Heart right ventricle (tissue), 16 donors: ENCODE data around the gene YES1. TPM values are rescaled to one million over a fixed set of nuclear protein-coding genes. Genes with fewer than 3 reads are reported as not detected.

ENCODE experiments used
- ATAC-seq, 8 donors: fragments of 200-7000 bp; cut with Tn5 transposase; one replicate each; pipeline ENCODE4 v1.9.1; 2020; ENCODE audit warnings: mild to moderate bottlenecking in 8 of 8, moderate library complexity in 8 of 8, moderate number of reproducible peaks in 1 of 8
- DNase-seq, 2 donors: peaks; one replicate each; pipeline ENCODE4 v3.0.0-alpha.2; 2020
- H3K27ac ChIP-seq, 10 donors: fragments of 200-600 bp; sonication (generic) in 2 of 10; one replicate each; pipeline versions ENCODE4 v1.5.0 to v1.8.0; 2020 to 2022; ENCODE audit warnings: mild to moderate bottlenecking in 3 of 10
- H3K27me3 ChIP-seq, 7 donors: fragments of 200-600 bp; one replicate each; pipeline ENCODE4 v1.8.0; 2021 to 2022; ENCODE audit warnings: mild to moderate bottlenecking in 2 of 7
- H3K36me3 ChIP-seq, 9 donors: fragments of 200-600 bp; sonication (generic) in 1 of 9; one replicate each; pipeline versions ENCODE4 v1.5.0 to v1.8.0; 2020 to 2022; ENCODE audit warnings: mild to moderate bottlenecking in 2 of 9
- H3K4me1 ChIP-seq, 9 donors: fragments of 200-600 bp; sonication (generic) in 1 of 9; one replicate each; pipeline versions ENCODE4 v1.5.0 to v1.8.0; 2020 to 2022; ENCODE audit warnings: mild to moderate bottlenecking in 4 of 9
- H3K4me3 ChIP-seq, 10 donors: fragments of 200-600 bp; sonication (generic) in 2 of 10; one replicate each; pipeline versions ENCODE4 v1.5.0 to v1.8.0; 2020 to 2022; ENCODE audit warnings: mild to moderate bottlenecking in 7 of 10, moderate library complexity in 2 of 10
- H3K9me3 ChIP-seq, 11 donors: fragments of 200-600 bp in 10 of 11; sonication (generic) in 2 of 11; one replicate each; pipeline versions ENCODE4 v1.5.0 to v1.8.0; 2013 to 2022; ENCODE audit warnings: mild to moderate bottlenecking in 2 of 11, control low read depth in 1 of 11, moderate library complexity in 1 of 11
- CTCF ChIP-seq, 9 donors: fragments of 200-600 bp; sonication (generic) in 2 of 9; IDR thresholded peaks; one replicate each; pipeline versions ENCODE4 v1.5.0 to v1.8.0; 2021 to 2022; ENCODE audit warnings: antibody characterized with exemption in 9 of 9, mild to moderate bottlenecking in 5 of 9, moderate library complexity in 1 of 9
- WGBS, 2 donors: extraction: QIAGEN DNeasy Blood & Tissue Kit; methylation state at CpG; one replicate each; pipeline ENCODE4 v1.1.7; 2013; ENCODE audit warnings: inconsistent platforms in 1 of 2; 5-methylcytosine and 5-hydroxymethylcytosine counted together
- intact Hi-C, 10 donors: fragments of 100-400 bp; cut with DNase I; formaldehyde crosslinking; loops; one replicate each; pipeline versions ENCODE4 v1.11.1 to v1.14.2; 2022
- polyA plus RNA-seq, 2 donors: library from polyadenylated mRNA; stranded (reverse); fragments of 200-250 nt; gene quantifications; one replicate each; pipeline ENCODE4 v1.2.3, GENCODE V29; 2013
- total RNA-seq, 10 donors: library from RNA; stranded (reverse); fragmentation: NEBNext Ultra II Directional in 3 of 10; extraction: Animal tissue kit (Norgen Biotek cat#: 25700) in 3 of 10; gene quantifications; one replicate each; pipeline versions ENCODE4 v1.2.1 to v1.2.4, GENCODE V29; 2021 to 2023
- donor health status: Arrhythmogenic right ventricular cardiomyopathy.
- donor health status: ischemic (EF 13 %, LVEDD 7.1; RV severe dilation, severe dysfunction).
- donor health status: healthy with polysubstance abuse.
- donor health status: DM: no; HTN: yes; CAD: no.
- donor health status: DM: no; HTN: no; CAD: no.
- donor health status: ischemic (EF 25% LVEDD 6.9; RV normal size, moderate dysfunction).
- donor health status: ischemic (EF 25% LVEDD 5.7; RV mildly dilated, moderate dysfunction).
- donor health status: healthy.
- donor health status: DM: yes; HTN: yes; CAD: no.
- donor health status: Ischemic cardiomyopathy.
- donor health status: ischemic (EF 35%, LVEDD 5.7; RV mildly dilated, moderate dysfunction).
- donor health status: nonischemic (EF 11% LVEDD 7.7; RV severe dilation, severe dysfunction).
- donor health status: DM: yes; HTN: yes; CAD: no.
- donor health status: PGD.
- donor health status: ischemic (EF 29% LVEDD 5.4; RV normal size, mild dysfunction).
- donor health status: nonischemic (EF 23%, LVEDD 6.1; RV moderate dilation, normal function).

YES1 gene
- total and polyA plus RNA-seq, 12 donors: 10.3 to 31.5 (median 21.7) TPM

GRCh38 chr18:712401-713134 is 99.5 kb downstream of the YES1 start, which contains the start of gene ENOSF1:
TSS of gene ENOSF1 (minus strand) at chr18:712630. CDS start at chr18:712587, 43 bp downstream.
- ATAC-seq: peak; percentile 90 to 98 (median 94)
- Histone ChIP-seq H3K9me3 (peaks cover 0 to 24% (median 5%) of the 10 kb centered on the region in 11 donors), H3K27ac (peak within 1 kb of the TSS in 9 of 10 donors; percentile 57 to 81 (median 71)), H3K27me3 (no peaks in the 10 kb centered on the region), H3K36me3 (peaks cover 0 to 11% (median 0%) of the 10 kb centered on the region in 9 donors), H3K4me1 (peaks cover 0 to 23% (median 13%) of the 10 kb centered on the region in 9 donors), H3K4me3 (peak within 1 kb of the TSS; percentile 30 to 77 (median 69))
- 5 to 10% methylated on average over 76 to 85 of the region's 91 CpGs for WGBS, 2 donors
- TF ChIP-seq CTCF (IDR thresholded peaks at IDR 0.05): peak; percentile 55 to 88 (median 82)
- peak; percentile 61 to 86 for DNase-seq
- intact Hi-C loops: no loop called here

- intact Hi-C loops: no loop called here
- H3K27me3 ChIP-seq: no peaks in the 10 kb centered on the region
- peak overlapping the region; percentile 30 to 77 (median 69) for H3K4me3 ChIP-seq
- DNase-seq (peak; percentile 47 to 54), ATAC-seq (peak; percentile 48 to 74 (median 62))
- WGBS, 2 donors: 0 to 1% methylated on average over 42 of the region's 42 CpGs
- H3K4me1 ChIP-seq: peaks cover 0 to 23% (median 13%) of the 10 kb centered on the region in 9 donors
- H3K36me3 ChIP-seq: peaks cover 0 to 11% (median 0%) of the 10 kb centered on the region in 9 donors
- peak in 2 of 9 donors; percentile 13 to 32 for TF ChIP-seq CTCF (IDR thresholded peaks at IDR 0.05)
- peak overlapping the region in 9 of 10 donors; percentile 57 to 81 (median 71) for H3K27ac ChIP-seq
- peaks cover 0 to 24% (median 5%) of the 10 kb centered on the region in 11 donors for H3K9me3 ChIP-seq
Observed at GRCh38 chr18:711657-712400, 100.2 kb downstream of the YES1 start.

- intact Hi-C loops: no loop called here
- peak overlapping the region in 9 of 10 donors; percentile 57 to 81 (median 71) for H3K27ac ChIP-seq
- DNase-seq: no peak
Observed at GRCh38 chr18:711310-711656, 100.8 kb downstream of the YES1 start.

More at GRCh38 chr18:711310-711656, 100.8 kb downstream of the YES1 start:
- peaks cover 0 to 11% (median 0%) of the 10 kb centered on the region in 9 donors for H3K36me3 ChIP-seq
- ATAC-seq: peak in 6 of 8 donors; percentile 1 to 25 (median 8)
- H3K9me3 ChIP-seq: peaks cover 0 to 24% (median 5%) of the 10 kb centered on the region in 11 donors
- H3K27me3 ChIP-seq: no peaks in the 10 kb centered on the region
- peak overlapping the region in 9 of 10 donors; percentile 46 to 77 (median 69) for H3K4me3 ChIP-seq
- H3K4me1 ChIP-seq: peaks cover 0 to 23% (median 13%) of the 10 kb centered on the region in 9 donors
- 14 to 16% methylated on average over 8 of the region's 8 CpGs for WGBS, 2 donors
- TF ChIP-seq CTCF (IDR thresholded peaks at IDR 0.05): no peak
